Measurements from ENCODE around the gene VPS13A.
"Not testable (repeated sequence)": the region's sequence is repeated elsewhere in the genome, so short reads cannot be mapped to it uniquely, and the experiment has no call there.

VPS13A gene

DNA sequence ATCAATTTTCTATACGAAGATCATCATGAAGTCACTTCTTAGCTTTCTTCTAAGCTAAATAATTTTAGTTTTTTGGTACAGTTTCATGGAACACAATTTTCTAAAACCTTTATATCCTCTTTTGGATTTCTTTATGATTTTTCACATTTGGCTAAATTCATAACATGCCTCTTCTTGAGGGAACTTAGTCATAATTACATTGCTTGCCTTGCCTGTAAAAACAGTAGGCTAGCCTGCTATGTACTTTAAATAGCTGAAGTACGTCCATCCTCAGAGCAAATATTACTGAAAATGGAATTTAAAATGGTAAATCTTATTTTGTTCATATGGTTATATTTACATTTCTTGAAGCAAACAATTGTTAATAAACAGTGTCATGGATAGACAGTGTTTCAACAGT, 225.0 kb downstream of the VPS13A start:
- no peak for DNase-seq (ENCODE audit: low read depth, low spot score)
- H3K4me3 ChIP-seq (ENCODE audit: low read length), result no peak overlapping the region

DNA sequence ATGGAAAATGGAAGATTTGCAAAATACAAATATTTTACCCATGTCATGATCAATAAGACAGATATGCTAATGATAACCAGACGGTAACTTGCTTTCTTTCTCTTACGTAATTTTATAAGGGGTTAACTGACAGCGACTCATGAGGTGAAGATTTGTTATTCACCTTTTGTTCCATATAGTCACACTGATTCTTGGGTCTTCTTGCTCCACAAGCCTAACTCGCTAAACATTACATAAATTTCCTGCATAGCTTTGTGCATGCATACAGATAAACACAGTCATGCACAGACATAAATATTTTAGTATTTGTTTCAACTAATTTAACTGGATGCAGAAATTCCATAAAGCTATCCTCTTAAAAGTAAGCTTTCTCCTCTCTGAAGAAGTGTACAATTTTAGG, 225.9 kb downstream of the VPS13A start:
- no peak overlapping the region for H3K4me3 ChIP-seq (ENCODE audit: low read length)

DNA sequence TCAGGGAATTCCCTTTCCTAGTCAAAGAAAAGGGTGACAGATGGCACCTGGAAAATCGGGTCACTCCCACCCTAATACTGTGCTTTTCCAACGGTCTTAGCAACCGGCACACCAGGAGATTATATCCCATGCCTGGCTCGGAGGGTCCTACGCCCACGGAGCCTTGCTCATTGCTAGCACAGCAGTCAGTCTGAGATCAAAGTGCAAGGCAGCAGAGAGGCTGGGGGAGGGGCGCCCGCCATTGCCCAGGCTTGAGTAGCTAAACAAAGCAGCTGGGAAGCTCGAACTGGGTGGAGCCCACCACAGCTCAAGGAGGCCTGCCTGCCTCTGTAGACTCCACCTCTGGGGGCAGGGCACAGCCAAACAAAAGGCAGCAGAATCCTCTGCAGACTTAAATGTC, 231.2 kb downstream of the VPS13A start:
- not testable (repeated sequence) for DNase-seq (ENCODE audit: low read depth, low spot score); H3K4me3 ChIP-seq (ENCODE audit: low read length)

More for the DNA sequence above, 225.9 kb downstream of the VPS13A start:
- no peak for DNase-seq (ENCODE audit: low read depth, low spot score)

DNA sequence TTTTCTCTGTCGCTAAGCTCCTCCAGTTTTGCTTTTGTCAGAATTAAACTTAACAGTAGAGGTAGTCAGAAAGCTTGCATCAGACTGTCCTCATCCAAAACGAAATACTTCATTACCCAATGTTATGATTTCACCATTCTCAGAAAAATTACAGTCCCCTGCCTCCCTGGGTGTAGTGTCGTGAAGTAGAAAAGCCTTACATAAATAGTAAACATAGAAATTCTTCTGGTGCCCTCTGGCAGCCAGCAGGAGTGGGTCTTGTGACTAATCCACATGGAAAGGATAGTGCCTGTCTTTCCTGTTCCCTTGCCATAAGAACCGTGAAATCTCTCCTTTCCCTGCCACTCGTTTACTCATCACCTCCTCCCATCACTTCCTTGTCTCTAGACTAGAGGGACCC, 240.2 kb downstream of the VPS13A start:
- H3K4me3 ChIP-seq (ENCODE audit: low read length), result no peak overlapping the region
- no peak for DNase-seq (ENCODE audit: low read depth, low spot score)

DNA sequence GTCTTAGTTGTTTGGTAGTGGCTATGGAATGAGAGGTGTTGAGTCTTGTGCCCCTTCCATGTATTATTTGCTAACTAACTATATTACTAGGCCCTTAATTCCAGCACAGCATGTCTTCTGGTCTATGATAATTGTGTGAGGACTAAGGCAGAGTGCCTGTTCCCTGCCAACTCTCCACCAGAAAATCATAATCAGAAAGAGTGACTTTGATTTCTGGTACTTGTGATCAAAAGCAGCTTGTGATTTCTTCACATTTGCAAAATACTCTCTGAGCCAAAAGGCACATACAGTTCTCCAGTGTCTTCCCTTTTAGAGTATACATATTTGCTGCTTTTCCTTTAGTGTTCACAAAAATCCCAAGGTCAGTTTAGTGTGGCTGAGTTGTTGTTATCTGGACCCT, 240.9 kb downstream of the VPS13A start:
- H3K4me3 ChIP-seq (ENCODE audit: low read length), result no peak overlapping the region
- DNase-seq (ENCODE audit: low read depth, low spot score), result no peak

DNA sequence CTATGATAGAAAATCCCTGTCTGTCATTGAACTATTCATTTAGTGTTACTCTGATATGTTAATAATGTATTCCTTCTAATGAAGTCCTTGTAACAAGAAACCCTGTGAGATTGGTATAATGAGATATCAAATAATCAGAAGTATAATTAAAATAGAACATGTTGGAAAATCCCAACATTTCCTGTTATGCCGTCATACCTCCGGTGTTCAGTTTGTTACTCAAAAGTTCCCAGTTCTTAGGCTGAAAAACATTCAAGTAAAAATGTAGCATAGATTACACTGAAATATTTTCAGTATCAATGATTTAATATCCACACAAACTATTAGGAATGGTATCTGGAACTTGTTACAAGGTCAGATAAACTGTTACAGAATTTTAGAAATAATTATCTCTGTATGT, 243.3 kb downstream of the VPS13A start:
- DNase-seq (ENCODE audit: low read depth, low spot score), result no peak
- no peak overlapping the region for H3K4me3 ChIP-seq (ENCODE audit: low read length)

DNA sequence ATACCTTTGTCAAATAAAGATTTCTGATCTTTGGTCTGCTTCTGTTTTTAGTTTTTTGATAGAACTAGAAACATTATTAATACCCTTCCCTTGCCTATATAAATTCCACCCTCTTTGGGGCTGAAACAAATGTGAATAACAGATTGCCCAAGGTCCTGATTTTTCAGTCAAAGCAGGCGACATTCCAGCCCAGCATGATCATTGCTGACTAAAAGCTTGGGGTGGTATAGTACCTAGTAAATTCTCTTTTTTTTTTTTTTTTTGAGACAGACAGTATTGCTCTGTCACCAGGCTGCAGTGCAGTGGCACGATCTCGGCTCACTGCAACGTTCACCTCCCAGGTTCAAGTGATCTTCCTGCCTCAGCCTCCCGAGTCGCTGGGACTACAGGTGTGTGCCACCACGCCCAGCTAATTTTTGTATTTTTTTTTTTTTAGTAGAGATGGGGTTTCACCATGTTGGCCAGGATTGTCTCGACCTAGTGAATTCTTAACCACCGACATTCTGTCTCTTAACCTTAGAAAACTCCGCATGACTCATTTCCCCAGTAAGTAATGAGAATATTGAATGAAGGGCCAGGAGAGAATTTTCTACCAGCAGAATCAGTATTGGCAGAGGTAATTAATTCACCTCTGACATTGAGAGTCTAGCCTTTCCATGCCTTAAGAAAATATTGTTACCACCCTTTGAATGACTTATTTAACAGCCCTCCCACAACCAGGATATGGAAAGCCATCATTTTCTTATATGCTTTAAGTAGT, 244.4 kb downstream of the VPS13A start:
- DNase-seq (ENCODE audit: low read depth, low spot score), result no peak
- H3K4me3 ChIP-seq (ENCODE audit: low read length), result no peak overlapping the region

DNA sequence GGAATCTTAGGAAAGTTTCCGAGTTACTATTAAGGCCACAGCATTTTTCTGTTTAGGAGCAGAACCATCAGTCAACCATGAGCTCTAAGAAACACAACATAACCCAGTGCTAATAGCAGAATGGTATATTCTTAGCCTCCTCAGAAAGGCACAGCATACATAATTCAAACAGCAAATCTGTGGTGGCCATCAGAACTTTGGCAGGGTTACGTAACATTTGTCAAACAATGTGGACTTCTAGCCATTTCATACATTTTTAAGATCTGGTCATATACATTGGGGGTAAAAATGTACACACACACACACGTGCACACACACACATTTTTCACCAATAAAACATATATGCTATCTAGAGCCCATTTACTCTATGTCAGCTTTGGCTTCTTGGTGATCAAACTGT, 245.6 kb downstream of the VPS13A start:
- no peak overlapping the region for H3K4me3 ChIP-seq (ENCODE audit: low read length)
- DNase-seq (ENCODE audit: low read depth, low spot score), result no peak

DNA sequence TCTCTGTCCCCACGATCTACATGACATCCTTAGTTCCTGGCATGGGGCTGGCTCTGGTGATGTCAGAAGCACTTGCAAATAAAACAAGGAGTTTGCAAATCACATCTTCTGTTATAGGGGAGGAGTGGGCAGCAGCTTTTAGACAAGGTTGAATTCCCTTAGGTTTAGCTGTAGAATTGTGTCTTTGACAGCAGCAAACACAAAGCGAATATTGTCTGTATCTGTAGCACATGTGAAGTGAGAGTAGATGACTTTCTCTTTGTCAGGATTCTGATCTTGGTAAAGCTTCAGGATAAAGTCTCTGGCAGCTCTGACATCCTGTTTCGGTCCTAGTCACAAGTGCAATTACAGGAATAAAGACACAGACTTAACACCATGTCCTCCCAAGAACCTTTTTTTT, 246.5 kb downstream of the VPS13A start:
- no peak overlapping the region for H3K4me3 ChIP-seq (ENCODE audit: low read length)
- no peak for DNase-seq (ENCODE audit: low read depth, low spot score)

DNA sequence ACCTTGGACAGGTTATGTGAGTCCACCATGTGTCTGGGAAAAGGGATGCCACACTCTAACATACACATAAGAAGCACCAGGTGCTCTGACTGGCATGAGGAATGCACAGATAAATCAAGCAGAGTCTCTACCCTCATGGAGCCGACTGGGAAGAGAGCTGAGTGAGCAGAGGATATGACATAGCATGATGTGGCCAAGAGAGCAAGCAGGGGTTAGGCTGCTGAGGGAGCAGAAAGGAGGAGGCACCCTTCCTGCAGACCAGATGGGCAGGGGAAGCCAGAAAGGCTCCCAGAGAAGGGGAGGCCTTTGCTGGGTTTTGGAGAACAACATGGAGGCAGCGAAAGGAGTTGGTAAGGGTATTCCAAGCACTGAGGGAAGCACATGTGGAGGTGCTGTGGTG, 247.7 kb downstream of the VPS13A start:
- H3K4me3 ChIP-seq (ENCODE audit: low read length), result no peak overlapping the region
- DNase-seq (ENCODE audit: low read depth, low spot score), result no peak

DNA sequence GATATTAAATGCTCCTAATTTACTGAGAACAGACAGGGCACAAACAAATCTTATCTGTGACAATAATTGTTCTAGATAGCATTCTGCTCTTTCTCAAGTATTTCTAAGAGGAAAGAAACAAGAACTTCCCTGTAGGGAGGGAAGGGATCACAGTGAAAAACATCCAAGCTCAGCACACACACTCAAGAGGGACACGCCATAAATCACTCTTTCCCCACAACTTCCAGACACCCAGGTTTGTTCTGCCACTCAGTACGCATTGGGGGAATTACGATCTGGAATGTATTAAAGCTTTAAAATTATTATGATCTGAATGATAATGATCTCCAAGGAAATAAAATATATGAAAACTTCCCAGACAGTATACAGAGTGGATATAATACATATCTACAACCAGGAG, 249.4 kb downstream of the VPS13A start:
- DNase-seq (ENCODE audit: low read depth, low spot score), result no peak
- no peak overlapping the region for H3K4me3 ChIP-seq (ENCODE audit: low read length)

DNA sequence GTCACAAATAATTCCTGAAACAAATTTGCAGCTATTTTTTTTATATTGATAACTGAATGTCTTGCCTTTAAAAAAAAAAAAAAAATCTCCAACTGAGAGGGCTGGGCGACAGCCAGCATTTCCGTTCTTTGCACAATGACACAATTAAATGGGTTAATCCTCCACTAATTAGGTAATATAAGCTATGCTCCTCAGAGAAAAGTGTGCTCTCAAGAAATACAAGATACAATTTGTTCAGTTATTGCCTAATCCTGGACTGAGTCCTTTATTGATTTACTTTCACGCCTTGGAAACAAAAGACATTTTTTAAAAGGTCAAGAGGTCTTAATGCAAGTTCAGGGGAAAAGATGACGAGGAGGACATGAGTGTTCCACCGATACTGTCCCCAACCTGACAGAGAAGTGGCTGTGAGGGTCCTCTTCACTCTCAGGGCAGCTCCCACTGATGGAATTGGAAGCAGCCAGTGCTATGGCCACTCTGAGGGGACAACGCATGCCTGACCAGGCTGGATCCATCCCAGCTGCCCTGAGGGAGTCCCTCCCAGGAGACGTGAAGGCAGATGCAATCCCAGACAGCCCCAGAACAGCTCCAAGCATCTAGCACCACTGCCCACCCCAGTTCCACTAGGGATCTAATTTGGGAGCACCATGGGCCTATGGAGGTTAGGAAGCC, 250.1 kb downstream of the VPS13A start:
- no peak overlapping the region for H3K4me3 ChIP-seq (ENCODE audit: low read length)
- DNase-seq (ENCODE audit: low read depth, low spot score), result no peak

DNA sequence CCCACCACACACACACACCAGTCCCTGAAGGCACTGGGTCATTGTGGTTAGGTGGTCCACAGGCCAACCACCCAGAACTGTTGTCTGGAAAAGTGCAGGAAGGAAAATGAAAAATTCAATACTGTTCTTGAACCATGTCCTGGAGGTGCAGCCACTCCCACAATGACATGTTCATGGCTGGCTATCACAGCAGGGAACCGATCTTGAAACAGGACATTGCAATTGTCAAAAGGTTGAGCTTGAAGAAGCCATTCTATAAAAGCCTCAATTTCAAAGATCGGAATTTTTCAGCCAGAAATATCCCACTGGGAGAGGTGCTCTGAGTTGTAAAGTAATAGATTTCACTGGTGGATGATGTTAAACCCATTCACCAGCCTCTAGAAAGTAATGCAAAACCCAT, 252.6 kb downstream of the VPS13A start:
- H3K4me3 ChIP-seq (ENCODE audit: low read length), result no peak overlapping the region

DNA sequence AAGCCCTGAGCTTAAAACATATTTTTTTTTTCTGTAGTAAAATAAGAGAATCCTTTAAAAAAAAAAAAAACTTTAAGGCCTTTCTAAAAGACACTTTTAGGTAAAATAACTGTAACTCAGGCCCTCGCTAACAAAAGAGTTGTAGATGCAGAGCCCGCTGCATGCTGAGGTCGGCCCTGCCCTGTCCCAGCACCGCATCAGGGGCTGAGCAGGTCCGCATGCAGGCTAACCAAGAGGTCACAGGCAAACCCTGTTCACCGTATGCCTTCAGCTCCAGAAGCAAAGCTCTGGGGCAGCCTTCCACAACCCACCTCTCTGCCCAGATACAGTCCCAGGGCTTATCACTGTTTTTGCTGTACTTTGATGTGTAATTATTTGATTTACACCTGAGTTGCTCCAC, 254.7 kb downstream of the VPS13A start:
- no peak overlapping the region for H3K4me3 ChIP-seq (ENCODE audit: low read length)
- DNase-seq (ENCODE audit: low read depth, low spot score), result no peak

More for the DNA sequence above, 252.6 kb downstream of the VPS13A start:
- no peak for DNase-seq (ENCODE audit: low read depth, low spot score)

DNA sequence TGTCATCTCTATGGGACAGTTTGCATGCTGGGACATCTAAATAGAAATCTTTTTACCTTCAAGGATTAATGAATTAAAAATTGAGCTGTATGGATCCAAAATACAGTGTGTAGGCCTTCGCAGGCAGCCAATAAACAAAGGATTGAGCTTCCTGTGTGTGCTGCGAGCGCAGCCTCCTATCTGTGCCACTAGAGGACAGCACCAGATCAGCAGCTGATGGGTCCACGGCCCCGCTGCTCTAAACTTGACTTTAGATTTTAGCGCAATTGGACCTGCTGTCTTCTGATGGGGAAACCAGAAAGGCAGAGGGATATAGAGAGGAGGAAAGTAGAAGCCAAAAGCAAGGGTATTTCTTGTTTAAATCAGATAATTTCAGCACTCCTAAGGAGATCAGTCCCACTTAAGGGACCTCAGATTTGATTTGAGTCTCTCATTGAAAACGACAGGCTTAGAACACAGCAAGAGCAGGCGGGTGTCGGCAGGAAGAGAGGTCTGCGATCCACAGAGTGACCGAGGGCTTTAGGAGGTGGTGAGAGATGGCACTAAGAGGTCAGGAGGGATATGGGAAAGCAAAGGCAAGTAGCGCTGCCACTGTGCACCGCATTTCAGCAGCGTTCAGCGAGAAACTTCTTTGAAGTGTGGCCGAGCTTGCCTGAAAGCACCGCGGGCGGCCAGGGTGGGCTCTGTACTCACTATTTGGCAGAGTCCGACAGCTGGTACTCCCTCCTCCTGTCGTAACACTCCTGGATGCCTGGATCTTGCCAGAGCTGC, 256.5 kb downstream of the VPS13A start:
- H3K4me3 ChIP-seq (ENCODE audit: low read length), result no peak overlapping the region
- DNase-seq (ENCODE audit: low read depth, low spot score), result peak; percentile 67

DNA sequence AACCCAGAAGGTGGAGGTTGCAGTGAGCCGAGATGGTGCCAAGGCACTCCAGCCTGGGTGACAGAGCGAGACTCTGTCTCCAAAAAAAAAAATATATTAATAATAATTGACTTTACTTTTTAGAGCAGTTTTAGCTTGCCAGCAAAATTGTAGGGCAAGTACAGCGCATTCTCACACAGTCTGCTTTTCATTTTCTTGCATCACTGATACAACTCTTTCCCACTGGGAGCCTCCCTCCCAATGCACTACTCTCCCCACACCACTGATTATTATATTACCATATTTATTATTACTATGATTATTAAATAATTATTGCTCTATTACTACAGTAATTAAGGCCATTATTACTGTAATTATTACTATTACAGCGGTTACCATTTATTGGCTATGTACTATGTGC, 257.9 kb downstream of the VPS13A start:
- no peak overlapping the region for H3K4me3 ChIP-seq (ENCODE audit: low read length)
- DNase-seq (ENCODE audit: low read depth, low spot score), result no peak

DNA sequence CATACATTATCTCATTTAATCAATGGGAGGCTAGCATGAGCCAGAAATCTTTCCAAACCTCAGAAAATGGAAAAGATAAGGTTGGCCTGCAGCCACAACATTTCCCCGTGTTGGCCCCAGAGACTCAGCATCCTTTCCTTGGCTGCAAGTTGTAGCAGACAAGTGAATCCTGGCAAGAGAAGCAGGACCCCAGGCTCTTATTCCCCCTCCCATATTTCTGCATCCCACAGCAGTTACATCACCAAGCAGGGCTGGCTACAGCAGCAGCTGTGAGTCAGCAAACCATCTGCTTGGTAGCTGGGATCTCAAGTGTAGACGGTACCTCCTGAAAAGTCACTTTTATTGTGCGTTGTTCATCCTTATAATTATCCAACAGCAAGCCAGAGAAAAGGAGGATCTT, 258.4 kb downstream of the VPS13A start:
- no peak for DNase-seq (ENCODE audit: low read depth, low spot score)
- H3K4me3 ChIP-seq (ENCODE audit: low read length), result no peak overlapping the region

DNA sequence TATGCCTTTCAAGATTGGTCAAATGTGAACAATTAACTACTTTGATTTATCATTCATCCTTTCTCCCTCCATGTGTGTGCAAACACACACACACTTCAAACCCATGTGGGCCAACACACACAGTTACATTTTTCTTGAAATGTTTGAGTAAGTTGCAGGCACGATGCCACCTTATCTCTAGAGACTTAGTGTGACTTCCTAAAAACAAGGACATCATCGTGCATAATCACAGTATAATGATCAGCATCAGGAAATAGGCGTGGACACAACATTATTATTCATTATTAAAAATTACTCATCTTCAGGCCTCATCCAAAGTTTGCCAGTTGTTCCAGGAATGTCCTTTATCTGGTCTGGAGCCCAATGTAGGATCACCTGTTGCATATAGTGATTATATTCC, 261.3 kb downstream of the VPS13A start:
- no peak for DNase-seq (ENCODE audit: low read depth, low spot score)
- no peak overlapping the region for H3K4me3 ChIP-seq (ENCODE audit: low read length)

DNA sequence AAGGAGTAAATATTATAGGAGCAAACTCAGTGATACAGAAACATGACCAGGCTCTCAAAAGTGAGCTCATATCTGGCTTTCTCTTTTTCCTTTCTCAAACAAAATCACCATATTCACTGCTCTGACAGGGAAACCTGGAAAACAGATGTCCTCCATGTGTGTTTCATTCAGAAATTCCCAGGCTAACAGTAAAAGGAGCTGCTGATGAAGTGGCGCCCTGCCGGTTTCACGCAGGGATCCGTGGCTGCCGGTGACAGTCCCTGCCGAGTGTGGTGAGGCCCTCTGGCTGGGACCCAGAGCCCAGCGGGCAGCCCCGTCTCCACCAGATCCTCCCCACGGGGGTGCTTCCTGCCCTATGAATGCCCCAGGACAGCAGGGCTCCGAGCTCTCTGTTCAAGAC, 262.7 kb downstream of the VPS13A start:
- no peak overlapping the region for H3K4me3 ChIP-seq (ENCODE audit: low read length)
- no peak for DNase-seq (ENCODE audit: low read depth, low spot score)

DNA sequence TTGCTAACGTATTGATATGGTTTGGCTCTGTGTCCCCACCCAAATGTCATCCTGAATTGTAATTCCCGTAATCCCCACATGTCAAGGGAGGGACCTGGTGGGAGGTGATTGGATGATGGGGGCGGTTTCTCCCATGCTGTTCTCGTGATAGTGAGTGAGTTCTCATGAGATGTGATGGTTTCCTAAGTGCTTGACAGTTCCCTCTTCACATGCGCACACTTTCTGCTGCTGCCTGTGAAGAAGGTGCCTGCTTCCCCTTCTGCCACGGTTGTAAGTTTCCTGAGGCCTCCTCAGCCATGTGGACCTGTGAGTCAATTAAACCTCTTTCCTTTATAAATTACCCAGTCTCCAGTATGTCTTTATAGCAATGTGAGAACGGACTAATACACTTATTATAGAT, 263.8 kb downstream of the VPS13A start:
- H3K4me3 ChIP-seq (ENCODE audit: low read length); DNase-seq (ENCODE audit: low read depth, low spot score): not testable (repeated sequence)

Measured in Jurkat, Clone E6-1 (cell line).